ENCODE results near the gene TFDP2.
"Not testable (repeated sequence)": the region's sequence is repeated elsewhere in the genome, so short reads cannot be mapped to it uniquely, and the experiment has no call there.

Gene TFDP2

GRCh38 chr3:142149673-142149992, 289 bp upstream of the TFDP2 start:
- TF ChIP-seq, protein P1, sequence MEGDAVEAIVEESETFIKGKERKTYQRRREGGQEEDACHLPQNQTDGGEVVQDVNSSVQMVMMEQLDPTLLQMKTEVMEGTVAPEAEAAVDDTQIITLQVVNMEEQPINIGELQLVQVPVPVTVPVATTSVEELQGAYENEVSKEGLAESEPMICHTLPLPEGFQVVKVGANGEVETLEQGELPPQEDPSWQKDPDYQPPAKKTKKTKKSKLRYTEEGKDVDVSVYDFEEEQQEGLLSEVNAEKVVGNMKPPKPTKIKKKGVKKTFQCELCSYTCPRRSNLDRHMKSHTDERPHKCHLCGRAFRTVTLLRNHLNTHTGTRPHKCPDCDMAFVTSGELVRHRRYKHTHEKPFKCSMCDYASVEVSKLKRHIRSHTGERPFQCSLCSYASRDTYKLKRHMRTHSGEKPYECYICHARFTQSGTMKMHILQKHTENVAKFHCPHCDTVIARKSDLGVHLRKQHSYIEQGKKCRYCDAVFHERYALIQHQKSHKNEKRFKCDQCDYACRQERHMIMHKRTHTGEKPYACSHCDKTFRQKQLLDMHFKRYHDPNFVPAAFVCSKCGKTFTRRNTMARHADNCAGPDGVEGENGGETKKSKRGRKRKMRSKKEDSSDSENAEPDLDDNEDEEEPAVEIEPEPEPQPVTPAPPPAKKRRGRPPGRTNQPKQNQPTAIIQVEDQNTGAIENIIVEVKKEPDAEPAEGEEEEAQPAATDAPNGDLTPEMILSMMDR (IDR thresholded peaks at IDR 0.05; ENCODE audit: low read depth, low read length) = no peak
- peak overlapping the region; percentile 64 to 72 for H3K4me3 ChIP-seq (replicated peaks in 1 of 2; ENCODE audit: low read depth in 2 of 2, low read length in 2 of 2)
- no peak for DNase-seq (ENCODE audit: low read depth in 2 of 2)

GRCh38 chr3:142148044-142148791, 1.1 kb downstream of the TFDP2 start:
- TF ChIP-seq, protein P1 (IDR thresholded peaks at IDR 0.05; ENCODE audit: low read depth, low read length) = no peak
- DNase-seq (ENCODE audit: low read depth in 2 of 2) = no peak

DNA sequence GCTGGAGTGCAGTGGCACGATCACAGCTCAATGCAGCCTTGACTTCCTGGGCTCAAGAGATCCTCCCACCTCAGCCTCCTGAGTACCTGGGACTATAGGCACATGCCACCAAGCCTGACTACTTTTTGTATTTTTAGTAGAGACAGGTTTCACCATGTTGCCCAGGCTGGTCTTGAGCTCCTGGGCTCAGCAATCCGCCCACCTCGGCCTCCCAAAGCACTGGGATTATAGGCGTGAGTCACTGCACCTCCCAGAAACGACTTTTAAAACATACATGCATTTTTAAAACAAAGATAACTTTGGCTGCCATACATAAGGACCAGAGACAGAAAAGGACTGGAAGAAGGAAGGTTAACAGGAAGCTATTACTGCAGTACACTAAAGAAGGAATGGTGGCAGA, 4.8 kb downstream of the TFDP2 start:
- not testable (repeated sequence) for DNase-seq (ENCODE audit: low read depth in 2 of 2); H3K4me3 ChIP-seq (replicated peaks in 1 of 2; ENCODE audit: low read depth in 2 of 2, low read length in 2 of 2)

More at GRCh38 chr3:142148044-142148791, 1.1 kb downstream of the TFDP2 start:
- peak overlapping the region; percentile 64 to 72 for H3K4me3 ChIP-seq (replicated peaks in 1 of 2; ENCODE audit: low read depth in 2 of 2, low read length in 2 of 2)

DNA sequence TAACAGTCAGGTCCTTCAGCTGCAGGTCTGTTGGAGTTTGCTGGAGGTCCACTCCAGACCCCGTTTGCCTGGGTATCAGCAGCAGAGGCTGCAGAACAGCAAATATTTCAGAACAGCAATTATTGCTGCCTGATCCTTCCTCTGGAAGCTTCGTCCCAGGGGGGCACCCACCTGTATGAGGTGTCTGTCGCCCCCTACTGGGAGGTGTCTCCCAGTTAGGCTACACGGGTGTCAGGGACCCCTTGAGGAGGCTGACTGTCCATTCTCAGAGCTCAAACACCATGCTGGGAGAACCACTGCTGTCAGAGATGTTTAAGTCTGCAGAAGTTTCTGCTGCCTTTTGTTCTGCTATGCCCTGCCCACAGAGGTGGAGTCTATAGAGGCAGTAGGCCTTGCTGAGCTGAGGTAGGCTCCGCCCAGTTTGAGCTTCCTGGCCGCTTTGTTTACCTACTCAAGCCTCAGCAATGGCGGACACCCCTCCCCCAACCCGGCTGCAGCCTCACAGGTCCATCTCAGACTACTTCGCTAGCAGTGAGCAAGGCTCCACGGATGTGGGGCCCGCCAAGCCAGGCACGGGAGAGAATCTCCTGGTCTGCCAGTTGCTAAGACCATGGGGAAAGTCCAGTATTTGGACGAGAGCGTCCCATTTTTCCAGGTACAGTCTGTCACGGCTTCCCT, 8.6 kb downstream of the TFDP2 start:
- not testable (repeated sequence) for DNase-seq (ENCODE audit: low read depth in 2 of 2)

DNA sequence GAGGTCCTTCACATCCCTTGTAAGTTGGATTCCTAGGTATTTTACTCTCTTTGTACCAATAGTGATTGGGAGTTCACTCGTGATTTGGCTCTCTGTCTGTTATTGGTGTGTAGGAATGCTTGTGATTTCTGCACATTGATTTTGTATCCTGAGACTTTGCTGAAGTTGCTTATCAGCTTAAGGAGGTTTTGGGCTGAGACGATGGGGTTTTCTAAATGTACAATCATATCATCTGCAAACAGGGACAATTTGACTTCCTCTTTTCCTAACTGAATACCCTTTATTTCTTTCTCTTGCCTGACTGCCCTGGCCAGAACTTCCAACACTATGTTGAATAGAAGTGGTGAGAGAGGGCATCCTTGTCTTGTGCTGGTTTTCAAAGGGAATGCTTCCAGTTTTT, 12.3 kb downstream of the TFDP2 start:
- not testable (repeated sequence) for DNase-seq (ENCODE audit: low read depth in 2 of 2); H3K4me3 ChIP-seq (replicated peaks in 1 of 2; ENCODE audit: low read depth in 2 of 2, low read length in 2 of 2)

More for the DNA sequence above, 8.6 kb downstream of the TFDP2 start:
- H3K4me3 ChIP-seq (replicated peaks in 1 of 2; ENCODE audit: low read depth in 2 of 2, low read length in 2 of 2) = not testable (repeated sequence)

GRCh38 chr3:142134799-142135325, 14.5 kb downstream of the TFDP2 start:
- TF ChIP-seq, protein P1 (IDR thresholded peaks at IDR 0.05; ENCODE audit: low read depth, low read length) = no peak
- H3K4me3 ChIP-seq (replicated peaks in 1 of 2; ENCODE audit: low read depth in 2 of 2, low read length in 2 of 2) = no peak overlapping the region
- no peak for DNase-seq (ENCODE audit: low read depth in 2 of 2)

- TF ChIP-seq, protein P1 (IDR thresholded peaks at IDR 0.05; ENCODE audit: low read depth, low read length) = peak; percentile 21
- H3K4me3 ChIP-seq (replicated peaks in 1 of 2; ENCODE audit: low read depth in 2 of 2, low read length in 2 of 2) = no peak overlapping the region
- DNase-seq (ENCODE audit: low read depth in 2 of 2) = no peak
Measured at GRCh38 chr3:142129516-142130171, 19.7 kb downstream of the TFDP2 start.

DNA sequence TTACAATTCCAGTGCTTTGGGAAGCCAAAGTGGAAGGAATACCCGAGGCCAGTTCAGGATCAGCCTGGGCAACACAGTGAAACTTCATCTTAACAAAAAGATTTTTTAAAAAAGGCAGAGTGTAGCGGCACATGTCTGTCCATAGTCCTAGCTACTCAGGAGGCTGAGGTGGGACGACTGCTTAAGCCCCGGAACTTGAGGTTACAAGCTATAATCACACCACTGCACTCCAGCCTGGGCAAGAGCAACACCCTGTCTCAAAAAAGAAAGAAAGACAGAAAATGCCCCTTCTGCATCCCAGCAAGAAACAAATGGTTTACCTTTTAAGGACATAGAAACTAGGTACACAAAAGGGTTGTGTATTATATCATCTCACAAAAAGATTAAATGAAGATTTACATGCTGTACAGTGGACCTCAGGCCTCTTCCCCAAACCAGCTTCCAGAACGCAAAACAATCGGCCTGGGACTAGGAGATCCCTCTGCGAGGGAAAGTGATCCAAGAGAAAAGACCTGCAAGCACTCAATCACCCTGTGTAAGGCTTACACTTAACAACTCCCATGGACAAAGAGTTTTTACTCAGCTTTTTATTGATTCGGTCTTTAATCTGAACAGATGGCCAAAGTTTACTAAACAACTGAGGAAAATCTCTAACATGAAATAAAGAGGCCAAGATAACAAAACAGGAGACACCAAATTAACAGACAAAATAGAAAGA, 21.2 kb downstream of the TFDP2 start:
- TF ChIP-seq, protein P1 (IDR thresholded peaks at IDR 0.05; ENCODE audit: low read depth, low read length) = no peak

More for the DNA sequence above, 21.2 kb downstream of the TFDP2 start:
- no peak overlapping the region for H3K4me3 ChIP-seq (replicated peaks in 1 of 2; ENCODE audit: low read depth in 2 of 2, low read length in 2 of 2)
- no peak for DNase-seq (ENCODE audit: low read depth in 2 of 2)
